CD4-positive, alpha-beta T cell treated with Interleukin-15 for 4 hours (primary cell): ENCODE measurements around the gene TMEM41B.
A peak's percentile ranks its signal among the peaks of the same experiment; 100 is the strongest.
"Not testable (repeated sequence)": the region's sequence is repeated elsewhere in the genome, so short reads cannot be mapped to it uniquely, and the experiment has no call there.

Source experiments
- DNase-seq: peaks from one replicate; pipeline ENCODE4 v3.0.0-alpha.2; 2020; ENCODE audit warnings: low spot score

The TMEM41B gene

GRCh38 chr11:9304178-9304577, 10.2 kb downstream of the TMEM41B start:
- DNase-seq, result no peak

- DNase-seq, result no peak
Observed at GRCh38 chr11:9302448-9302847, 11.9 kb downstream of the TMEM41B start.

- no peak for DNase-seq
Observed at GRCh38 chr11:9301720-9302119, 12.7 kb downstream of the TMEM41B start.

GRCh38 chr11:9293646-9294045, 20.7 kb downstream of the TMEM41B start:
- DNase-seq, result no peak

DNA sequence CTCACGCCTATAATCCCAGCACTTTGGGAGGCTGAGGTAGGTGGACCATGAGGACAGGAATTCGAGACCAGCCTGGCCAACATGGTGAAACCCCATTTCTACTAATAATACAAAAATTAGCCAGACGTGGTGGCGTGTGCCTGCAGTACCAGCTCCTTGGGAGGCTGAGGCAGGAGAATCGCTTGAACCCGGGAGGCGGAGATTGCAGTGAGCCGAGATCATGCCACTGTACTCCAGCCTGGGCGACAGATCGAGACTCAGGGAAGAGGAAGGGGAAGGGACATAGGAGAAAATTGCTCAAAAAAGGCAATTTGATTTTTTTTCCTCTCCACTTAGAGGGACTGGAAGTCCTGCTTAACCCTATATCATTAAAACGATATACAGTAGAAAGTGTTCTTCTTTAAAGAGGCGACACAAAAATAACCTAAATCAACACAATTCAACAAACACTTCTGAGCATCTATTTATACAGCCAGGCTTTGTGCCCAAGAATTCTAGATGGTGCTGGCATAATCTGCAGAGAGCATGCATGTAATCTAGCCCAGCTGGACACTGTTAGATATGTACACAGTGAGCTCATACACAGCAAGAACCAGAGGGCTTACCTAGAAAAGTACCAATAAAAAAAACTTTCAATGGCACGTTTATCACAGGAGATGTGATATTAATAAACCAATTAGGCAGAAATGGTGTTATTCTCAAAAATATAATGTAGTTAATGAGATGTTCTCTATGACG, 28.4 kb downstream of the TMEM41B start:
- DNase-seq, result no peak

GRCh38 chr11:9280655-9281301, 33.6 kb downstream of the TMEM41B start:
- peak; percentile 58 for DNase-seq

DNA sequence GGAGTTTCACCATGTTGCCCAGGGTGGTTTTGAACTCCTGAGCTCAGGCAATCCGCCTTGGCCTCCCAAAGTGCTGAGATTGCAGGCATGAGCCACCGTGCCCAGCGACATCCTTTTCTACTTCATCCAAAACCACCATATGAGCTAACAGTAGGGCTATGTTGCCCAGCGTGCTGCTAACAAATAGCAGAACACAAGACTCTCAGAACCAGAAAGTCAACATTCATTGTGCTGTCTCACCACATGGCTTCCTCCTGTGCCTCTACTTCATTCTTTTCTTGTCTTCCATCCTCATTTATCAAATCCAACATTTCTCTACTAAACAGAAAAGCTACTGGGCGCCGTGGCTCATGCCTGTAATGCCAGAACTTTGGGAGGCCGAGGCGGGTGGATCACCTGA, 37.2 kb downstream of the TMEM41B start:
- DNase-seq, result no peak

DNA sequence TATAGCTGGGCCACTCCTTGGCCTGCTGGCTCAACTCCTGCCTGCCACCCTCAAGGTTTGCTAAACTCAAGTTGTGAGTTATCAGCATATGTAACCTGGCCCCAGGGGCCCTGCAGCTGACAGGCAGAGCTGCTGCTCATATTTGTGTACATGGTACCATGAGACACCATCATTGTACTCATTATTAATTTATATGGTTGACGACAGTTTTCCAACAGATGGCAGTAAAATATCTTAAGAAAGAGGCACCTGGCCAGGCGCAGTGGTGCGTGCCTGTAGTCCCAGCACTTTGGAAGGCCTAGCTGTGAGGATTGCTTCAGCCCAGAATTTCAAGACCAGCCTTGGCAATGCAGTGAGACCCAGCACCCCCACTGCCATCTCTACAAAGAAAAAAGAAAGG, 37.8 kb downstream of the TMEM41B start:
- DNase-seq, result no peak

DNA sequence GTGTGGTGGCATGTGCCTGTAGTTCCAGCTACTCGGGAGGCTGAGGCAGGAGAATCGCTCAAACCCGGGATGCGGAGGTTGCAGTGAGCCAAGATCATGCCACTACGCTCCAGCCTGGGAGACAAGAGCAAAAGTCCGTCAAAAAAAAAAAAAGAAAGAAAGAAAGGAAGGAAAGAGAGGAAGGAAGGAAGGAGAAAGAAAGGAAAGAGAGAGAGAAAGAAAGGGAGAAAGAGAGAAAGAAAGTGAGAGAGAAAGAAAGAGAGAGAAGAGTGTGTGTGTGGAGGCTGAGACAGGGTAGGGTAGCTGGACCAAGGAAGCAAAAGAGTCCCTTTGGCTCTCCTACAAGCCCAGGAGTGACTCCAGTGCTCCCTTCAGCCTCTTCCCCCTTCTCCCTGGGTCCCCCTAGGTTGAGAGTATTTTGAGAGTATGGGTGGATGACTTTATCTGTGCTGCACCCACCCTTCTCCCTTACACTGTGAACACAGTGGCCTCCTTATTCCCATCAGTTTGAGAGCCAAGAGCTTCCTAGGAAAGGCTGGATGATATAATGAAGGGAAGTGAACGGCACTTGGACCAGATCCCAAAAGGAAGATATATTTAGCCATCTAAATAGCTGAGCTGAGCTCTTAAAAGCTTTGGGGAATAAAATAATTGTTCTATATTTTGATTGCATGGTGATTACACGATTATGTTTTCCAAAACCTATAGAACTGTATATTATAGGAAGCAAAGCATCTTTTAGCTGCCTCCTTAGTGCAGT, 39.7 kb downstream of the TMEM41B start:
- DNase-seq, result no peak

- DNase-seq, result no peak
Observed at GRCh38 chr11:9273376-9274336, 40.7 kb downstream of the TMEM41B start.

DNA sequence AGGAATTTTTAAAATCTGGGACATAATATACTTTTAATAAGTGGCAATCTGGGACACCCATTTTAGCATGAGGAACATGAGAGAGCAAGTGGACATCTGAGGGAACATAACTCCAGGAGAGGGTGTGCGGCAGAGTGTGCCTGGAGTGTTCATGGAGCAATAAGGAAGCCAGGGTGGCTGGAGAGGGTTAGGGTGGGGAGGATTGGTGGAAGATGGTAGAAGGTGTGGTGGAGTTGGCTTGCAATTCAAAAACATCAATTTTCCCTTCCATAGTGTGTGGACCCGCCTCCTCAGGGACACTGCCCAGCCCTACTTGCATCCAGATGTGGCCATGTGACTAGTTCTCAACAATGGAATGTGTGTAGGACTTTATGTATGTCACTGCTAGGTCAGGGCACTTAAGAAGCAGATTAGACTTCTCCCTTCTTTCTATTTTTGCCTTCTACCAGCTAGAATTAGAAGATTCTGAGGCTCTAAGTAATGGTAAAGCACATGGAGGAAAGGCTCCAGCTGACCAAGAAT, 44.8 kb downstream of the TMEM41B start:
- no peak for DNase-seq

DNA sequence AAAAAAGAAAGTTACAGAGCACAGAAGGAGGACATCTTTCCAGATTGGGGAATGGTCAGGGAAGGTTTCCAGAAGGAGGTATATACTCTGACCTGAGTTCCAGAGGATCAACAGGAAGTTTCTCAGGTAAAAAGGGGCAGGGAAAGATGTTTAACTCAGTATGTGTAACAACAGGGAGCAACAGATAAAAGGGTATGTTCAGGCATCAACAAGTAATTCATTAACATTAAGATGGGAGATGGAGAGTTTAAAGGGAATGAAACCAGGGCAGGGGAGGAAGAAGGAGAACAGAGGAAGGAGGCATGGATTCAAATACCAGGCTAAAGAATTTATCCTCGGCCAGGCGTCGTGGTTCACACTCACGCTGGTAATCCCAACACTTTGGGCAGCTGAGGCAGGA, 46.7 kb downstream of the TMEM41B start:
- DNase-seq, result no peak

GRCh38 chr11:9266926-9267325, 47.5 kb downstream of the TMEM41B start:
- no peak for DNase-seq

DNA sequence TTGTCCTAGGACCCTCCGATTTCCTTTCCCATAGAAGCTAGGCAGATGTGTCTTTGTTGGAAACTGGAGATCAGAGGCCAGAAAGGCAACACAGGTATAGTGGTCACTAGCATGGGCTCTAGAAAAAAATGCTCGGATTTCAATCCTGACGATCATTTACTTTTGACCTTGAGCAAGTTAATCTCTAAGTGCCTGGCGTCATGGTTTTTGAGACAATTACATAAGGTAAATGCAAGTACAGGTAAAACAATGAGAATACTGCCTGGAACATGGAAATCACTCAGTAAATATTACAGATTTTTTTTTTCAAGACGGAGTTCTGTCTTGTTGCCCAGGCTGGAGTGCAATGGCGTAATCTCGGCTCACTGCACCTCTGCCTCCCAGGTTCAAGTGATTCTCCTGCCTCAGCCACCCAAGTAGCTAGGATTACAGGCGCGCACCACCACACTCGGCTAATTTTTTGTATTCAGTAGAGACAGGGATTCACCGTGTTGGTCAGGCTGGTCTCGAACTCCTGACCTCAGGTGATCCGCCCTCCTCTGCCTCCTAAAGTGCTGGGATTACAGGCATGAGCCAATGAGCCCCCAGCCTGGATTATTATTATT, 48.2 kb downstream of the TMEM41B start:
- no peak for DNase-seq

GRCh38 chr11:9265211-9266131, 48.9 kb downstream of the TMEM41B start, which contains the start of gene DENND5A:
TSS of gene DENND5A (minus strand) at chr11:9265350. CDS start at chr11:9265069, 281 bp downstream.
- peak; percentile 56 for DNase-seq

DNA sequence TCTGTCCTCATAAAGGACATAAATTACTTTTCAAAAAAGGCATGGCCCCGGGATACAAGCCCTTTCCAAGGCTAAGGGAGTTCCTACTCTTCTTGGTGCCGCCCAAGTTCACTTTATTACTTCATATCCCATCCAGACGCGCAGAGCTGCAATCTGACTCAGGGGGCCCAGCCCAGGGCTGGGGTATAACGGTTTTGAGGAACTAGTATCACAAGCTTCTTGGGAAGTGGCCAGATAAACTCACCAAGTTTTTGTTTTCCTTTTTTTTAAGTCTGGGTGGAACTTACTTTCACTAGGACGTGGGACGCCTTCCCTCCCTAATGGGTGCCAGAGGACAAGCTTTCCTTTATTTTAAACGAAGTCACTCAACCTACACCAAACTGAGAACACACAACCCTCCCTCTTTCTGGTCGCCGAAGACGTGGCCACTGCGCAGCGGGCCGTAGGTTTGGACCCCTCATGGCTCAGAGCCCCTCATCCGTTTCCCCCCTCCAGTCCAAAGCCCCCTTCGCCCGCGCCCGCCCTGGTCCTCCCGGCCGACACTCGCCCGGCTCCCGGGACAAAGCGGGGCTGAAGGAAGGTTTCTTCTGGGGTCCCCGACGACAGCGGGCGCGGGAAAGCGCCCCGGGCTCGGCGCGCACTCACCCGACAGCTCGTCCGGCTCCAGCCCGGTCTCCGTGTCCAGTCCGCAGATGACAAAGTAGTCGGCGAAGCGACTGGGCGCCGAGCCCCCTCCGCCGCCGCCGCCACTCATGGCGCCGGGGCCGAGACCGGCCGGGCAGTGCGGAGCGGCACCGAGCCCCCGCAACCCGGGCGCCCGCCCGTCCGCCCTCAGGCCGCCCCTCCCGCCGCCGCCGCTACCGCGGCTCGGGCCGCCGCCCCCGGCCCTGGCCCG, 49.8 kb downstream of the TMEM41B start:
- DNase-seq, result peak; percentile 21

DNA sequence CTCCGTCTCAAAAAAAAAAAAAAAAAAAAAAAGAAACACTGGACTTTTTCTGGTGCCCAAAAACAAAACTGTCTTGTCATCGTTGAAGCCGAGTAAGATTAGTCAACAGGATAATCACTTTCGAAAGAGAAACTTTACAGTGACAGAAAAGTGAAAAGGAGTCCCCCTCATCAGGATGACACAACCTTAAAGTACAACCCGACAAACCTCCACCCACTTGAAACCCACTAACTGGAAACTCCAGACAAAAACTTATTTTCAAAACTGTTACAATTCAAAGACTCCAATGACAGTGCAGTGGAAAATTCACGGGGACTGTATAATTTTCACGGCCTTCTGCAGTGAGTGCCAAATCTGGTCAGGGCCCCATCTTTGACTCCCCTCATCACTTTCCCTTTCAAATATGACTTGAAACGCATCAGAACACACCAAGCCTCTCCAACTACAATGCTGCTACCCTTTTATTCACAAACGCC, 50.5 kb downstream of the TMEM41B start:
- peak; percentile 53 for DNase-seq

DNA sequence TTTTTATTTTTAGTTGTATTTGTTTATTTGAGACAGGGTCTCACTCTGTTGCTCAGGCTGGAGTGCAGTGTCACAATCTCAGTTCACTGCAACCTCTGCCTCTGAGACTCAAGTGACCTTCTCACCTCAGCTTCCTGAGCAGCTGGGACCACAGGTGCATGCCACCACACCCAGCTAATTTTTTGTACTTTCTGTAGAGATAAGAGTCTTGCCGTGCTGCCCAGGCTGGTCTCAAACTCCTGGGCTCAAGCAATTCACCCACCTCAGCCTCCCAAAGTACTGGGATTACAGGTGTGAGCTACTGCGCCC, 53.6 kb downstream of the TMEM41B start:
- DNase-seq, result not testable (repeated sequence)
